Right lobe of liver (tissue), 4 donors: Measurements from ENCODE around the gene ZNF615.
"Not testable (repeated sequence)": the region's sequence is repeated elsewhere in the genome, so short reads cannot be mapped to it uniquely, and the experiment has no call there.

Experiments
- CTCF ChIP-seq, 4 donors: fragments of 200-600 bp in 3 of 4; fragments of 450-650 bp in 1 of 4; IDR thresholded peaks; one replicate each; pipeline versions ENCODE4 v1.5.1 to v1.8.0; 2016 to 2022; ENCODE audit warnings: antibody characterized with exemption in 4 of 4, mild to moderate bottlenecking in 2 of 4
- POLR2A ChIP-seq: fragments of 450-650 bp; IDR thresholded peaks from one replicate; pipeline ENCODE4 v1.6.1; 2017; ENCODE audit warnings: antibody characterized with exemption, mild to moderate bottlenecking
- donor health status: DM: no; HTN: no; CAD: no.
- donor health status: DM: no; HTN: no; CAD: no.
- donor health status: DM: no; HTN: yes; CAD: no.

DNA sequence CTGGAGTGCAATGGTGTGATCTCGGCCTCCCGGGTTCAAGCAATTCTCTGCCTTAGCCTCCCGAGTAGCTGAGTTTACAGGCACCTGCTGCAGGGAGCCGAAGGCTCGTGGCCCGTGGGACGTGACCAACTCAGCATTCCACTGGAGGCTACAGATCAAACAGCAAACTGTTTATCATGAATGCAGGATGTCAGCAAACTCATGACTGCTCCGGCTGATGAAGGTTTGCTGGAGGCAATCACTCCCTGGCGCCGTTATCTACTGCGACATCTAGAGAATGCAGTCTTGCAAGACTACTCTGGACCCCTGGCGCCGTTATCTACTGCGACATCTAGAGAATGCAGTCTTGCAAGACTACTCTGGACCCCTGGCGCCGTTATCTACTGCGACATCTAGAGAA is 32.2 kb downstream of the ZNF615 start:
- not testable (repeated sequence) for TF ChIP-seq POLR2A; CTCF (IDR thresholded peaks at IDR 0.05)
